Measurements from ENCODE around the gene SLFN14.

GRCh38 chr17:35607239-35607847 lies 46.7 kb upstream of the SLFN14 start:
- TF ChIP-seq CTCF (IDR thresholded peaks at IDR 0.05; ENCODE audit: low read depth, low read length) = no peak
- no peak for TF ChIP-seq EZH2phosphoT487 (IDR thresholded peaks at IDR 0.05; ENCODE audit: low read depth)
